ENCODE data around the gene SREK1.

SREK1 gene

GRCh38 chr5:66151491-66151890 is 7.4 kb downstream of the SREK1 start:
- CTCF ChIA-PET, result no interaction called here
- POLR2A ChIA-PET, result interaction anchor here (0.6 kb wide), 1 partner anchor 164 kb away, joined by 3 read pairs; no protein-coding TSS in a partner anchor
- no peak for DNase-seq (ENCODE audit: extremely low spot score)
- no peak for TF ChIP-seq CTCF (IDR thresholded peaks at IDR 0.05; ENCODE audit: control extremely low read depth, extremely low read depth, low read depth, missing control alignments)

DNA sequence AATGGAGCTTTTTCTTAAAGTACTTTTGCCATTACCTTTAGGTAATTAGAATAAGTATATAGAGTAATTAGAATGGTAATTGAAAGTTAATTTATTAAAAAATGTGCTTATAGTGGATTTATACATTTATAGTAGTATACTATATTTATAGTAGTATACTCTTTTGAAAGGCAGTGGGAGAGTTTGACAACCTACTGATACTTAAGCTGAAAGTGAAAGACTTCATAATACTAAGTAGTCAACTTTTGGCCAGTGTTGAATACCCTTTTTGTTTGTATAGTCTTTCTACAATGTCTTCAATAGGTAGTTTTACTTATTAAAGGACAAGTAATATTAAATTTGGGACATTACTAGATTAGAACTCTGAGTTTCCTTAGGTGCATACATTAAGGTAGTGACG is 12.9 kb downstream of the SREK1 start:
- no peak for DNase-seq (ENCODE audit: extremely low spot score)
- ChIA-PET CTCF (interaction anchor here (1.2 to 1.3 kb wide), 4 partner anchors 11 to 480 kb away, joined by 3 to 6 read pairs (median 4); no protein-coding TSS in a partner anchor), POLR2A (no interaction called here)
- TF ChIP-seq CTCF (IDR thresholded peaks at IDR 0.05; ENCODE audit: control extremely low read depth, extremely low read depth, low read depth, missing control alignments), result no peak

GRCh38 chr5:66161356-66161755 is 17.3 kb downstream of the SREK1 start:
- no peak for DNase-seq (ENCODE audit: extremely low spot score)
- ChIA-PET CTCF (interaction anchor here (1.3 to 1.4 kb wide), 2 partner anchors 10 to 12 kb away, joined by 4 to 6 read pairs; no protein-coding TSS in a partner anchor), POLR2A (no interaction called here)
- no peak for TF ChIP-seq CTCF (IDR thresholded peaks at IDR 0.05; ENCODE audit: control extremely low read depth, extremely low read depth, low read depth, missing control alignments)

- no peak for DNase-seq (ENCODE audit: extremely low spot score)
- no peak for TF ChIP-seq CTCF (IDR thresholded peaks at IDR 0.05; ENCODE audit: control extremely low read depth, extremely low read depth, low read depth, missing control alignments)
- POLR2A ChIA-PET, result no interaction called here
- CTCF ChIA-PET, result interaction anchor here (1.3 to 1.7 kb wide), 4 partner anchors 10 to 26 kb away, joined by 3 to 6 read pairs (median 4); no protein-coding TSS in a partner anchor
These were observed 20.1 kb downstream of the SREK1 start for GRCh38 chr5:66164044-66164790.

GRCh38 chr5:66168226-66168625 is 24.1 kb downstream of the SREK1 start:
- ChIA-PET CTCF (interaction anchor here (0.8 to 1.3 kb wide), 3 partner anchors 9 to 11 kb away, joined by 3 to 4 read pairs (median 3); no protein-coding TSS in a partner anchor), POLR2A (interaction anchor here (0.6 kb wide), 1 partner anchor 22 kb away, joined by 3 read pairs; no protein-coding TSS in a partner anchor)
- DNase-seq (ENCODE audit: extremely low spot score), result no peak
- no peak for TF ChIP-seq CTCF (IDR thresholded peaks at IDR 0.05; ENCODE audit: control extremely low read depth, extremely low read depth, low read depth, missing control alignments)

GRCh38 chr5:66169534-66169933 is 25.4 kb downstream of the SREK1 start:
- ChIA-PET CTCF (interaction anchor here (0.7 to 1.9 kb wide), 3 partner anchors 11 to 15 kb away, joined by 3 to 6 read pairs (median 3); no protein-coding TSS in a partner anchor), POLR2A (no interaction called here)
- DNase-seq (ENCODE audit: extremely low spot score), result no peak
- TF ChIP-seq CTCF (IDR thresholded peaks at IDR 0.05; ENCODE audit: control extremely low read depth, extremely low read depth, low read depth, missing control alignments), result no peak

Measured in GM10248 (cell line).